ENCODE measurements around the gene SYCE3.

SYCE3 gene

GRCh38 chr22:50518606-50519005 lies 44.1 kb downstream of the SYCE3 start:
- Histone ChIP-seq H3K27ac (ENCODE audit: low read length, poor library complexity, severe bottlenecking) (no peak overlapping the region), H3K36me3 (ENCODE audit: control insufficient read depth in 1 of 2, insufficient read depth in 2 of 2, low read depth in 1 of 2, low read length in 2 of 2) (peaks cover 62 to 70% of the 10 kb centered on the region in 2 experiments), H3K4me3 (ENCODE audit: insufficient read depth in 1 of 2, low read depth in 1 of 2, low read length in 2 of 2) (no peak overlapping the region), H4K8ac (ENCODE audit: low read length) (no peak overlapping the region), H3K9ac (ENCODE audit: low read length) (no peak overlapping the region), H2AFZ (ENCODE audit: low read depth, low read length) (no peak overlapping the region), H3K9me3 (ENCODE audit: control insufficient read depth, low read length) (no peaks in the 10 kb centered on the region), H3K4me2 (ENCODE audit: low read length, poor library complexity, severe bottlenecking) (no peak overlapping the region), H2BK120ac (ENCODE audit: low read depth, low read length) (no peak overlapping the region), H2BK15ac (ENCODE audit: low read depth, poor library complexity, severe bottlenecking) (no peak overlapping the region), H3K79me1 (replicated peaks; ENCODE audit: low read length, poor library complexity, severe bottlenecking) (peaks cover 62% of the 10 kb centered on the region), H4K91ac (ENCODE audit: low read length) (no peak overlapping the region), H3K4me1 (ENCODE audit: control insufficient read depth, insufficient read depth, low read depth, low read length) (peaks cover 4% of the 10 kb centered on the region), H3K18ac (ENCODE audit: low read depth in 1 of 2, low read length in 2 of 2) (no peak overlapping the region), H3K23ac (ENCODE audit: low read length in 2 of 2) (no peak overlapping the region), H2AK5ac (ENCODE audit: low read length, severe bottlenecking) (no peak overlapping the region), H3K4ac (ENCODE audit: low read depth in 1 of 2, low read length in 2 of 2) (no peak overlapping the region), H3K27me3 (ENCODE audit: control insufficient read depth in 1 of 2, insufficient read depth in 1 of 2, low read length in 2 of 2) (no peaks in the 10 kb centered on the region), H3K14ac (ENCODE audit: low read length in 2 of 2) (no peak overlapping the region), H2BK12ac (ENCODE audit: low read length in 2 of 2) (no peak overlapping the region), H2BK5ac (ENCODE audit: low read depth, low read length, poor library complexity, severe bottlenecking) (no peak overlapping the region)
- DNase-seq, result no peak
- WGBS, result 92% methylated on average over 7 of the region's 7 CpGs

GRCh38 chr22:50517495-50518260 lies 45.0 kb downstream of the SYCE3 start:
- Histone ChIP-seq H2BK15ac (ENCODE audit: low read depth, poor library complexity, severe bottlenecking) (no peak overlapping the region), H3K9me3 (ENCODE audit: control insufficient read depth, low read length) (no peaks in the 10 kb centered on the region), H4K91ac (ENCODE audit: low read length) (no peak overlapping the region), H3K79me1 (replicated peaks; ENCODE audit: low read length, poor library complexity, severe bottlenecking) (peaks cover 60% of the 10 kb centered on the region), H3K4me1 (ENCODE audit: control insufficient read depth, insufficient read depth, low read depth, low read length) (peaks cover 4% of the 10 kb centered on the region), H3K4me2 (ENCODE audit: low read length, poor library complexity, severe bottlenecking) (no peak overlapping the region), H2BK120ac (ENCODE audit: low read depth, low read length) (no peak overlapping the region), H3K4me3 (ENCODE audit: insufficient read depth in 1 of 2, low read depth in 1 of 2, low read length in 2 of 2) (no peak overlapping the region), H2AK5ac (ENCODE audit: low read length, severe bottlenecking) (no peak overlapping the region), H3K4ac (ENCODE audit: low read depth in 1 of 2, low read length in 2 of 2) (no peak overlapping the region), H3K27me3 (ENCODE audit: control insufficient read depth in 1 of 2, insufficient read depth in 1 of 2, low read length in 2 of 2) (no peaks in the 10 kb centered on the region), H3K27ac (ENCODE audit: low read length, poor library complexity, severe bottlenecking) (no peak overlapping the region), H2AFZ (ENCODE audit: low read depth, low read length) (no peak overlapping the region), H3K14ac (ENCODE audit: low read length in 2 of 2) (no peak overlapping the region), H4K8ac (ENCODE audit: low read length) (no peak overlapping the region), H2BK5ac (ENCODE audit: low read depth, low read length, poor library complexity, severe bottlenecking) (no peak overlapping the region), H3K18ac (ENCODE audit: low read depth in 1 of 2, low read length in 2 of 2) (no peak overlapping the region), H3K23ac (ENCODE audit: low read length in 2 of 2) (no peak overlapping the region), H2BK12ac (ENCODE audit: low read length in 2 of 2) (no peak overlapping the region), H3K36me3 (ENCODE audit: control insufficient read depth in 1 of 2, insufficient read depth in 2 of 2, low read depth in 1 of 2, low read length in 2 of 2) (peaks cover 52 to 64% of the 10 kb centered on the region in 2 experiments), H3K9ac (ENCODE audit: low read length) (no peak overlapping the region)
- WGBS, result 97% methylated on average over 20 of the region's 20 CpGs
- DNase-seq, result no peak

GRCh38 chr22:50516891-50517290 lies 45.8 kb downstream of the SYCE3 start:
- no peak overlapping the region for H4K91ac ChIP-seq (ENCODE audit: low read length)
- H3K4me1 ChIP-seq (ENCODE audit: control insufficient read depth, insufficient read depth, low read depth, low read length), result peaks cover 4% of the 10 kb centered on the region
- H2BK15ac ChIP-seq (ENCODE audit: low read depth, poor library complexity, severe bottlenecking), result no peak overlapping the region
- no peak overlapping the region for H3K18ac ChIP-seq (ENCODE audit: low read depth in 1 of 2, low read length in 2 of 2)
- H3K79me1 ChIP-seq (replicated peaks; ENCODE audit: low read length, poor library complexity, severe bottlenecking), result peaks cover 59% of the 10 kb centered on the region
- no peak for DNase-seq
- H2BK5ac ChIP-seq (ENCODE audit: low read depth, low read length, poor library complexity, severe bottlenecking), result no peak overlapping the region
- H3K4me3 ChIP-seq (ENCODE audit: insufficient read depth in 1 of 2, low read depth in 1 of 2, low read length in 2 of 2), result no peak overlapping the region
- 91% methylated on average over 16 of the region's 16 CpGs for WGBS
- H3K27ac ChIP-seq (ENCODE audit: low read length, poor library complexity, severe bottlenecking), result no peak overlapping the region
- H3K4ac ChIP-seq (ENCODE audit: low read depth in 1 of 2, low read length in 2 of 2), result no peak overlapping the region
- no peak overlapping the region for H3K4me2 ChIP-seq (ENCODE audit: low read length, poor library complexity, severe bottlenecking)
- H2BK120ac ChIP-seq (ENCODE audit: low read depth, low read length), result no peak overlapping the region
- H3K9me3 ChIP-seq (ENCODE audit: control insufficient read depth, low read length), result no peaks in the 10 kb centered on the region
- H3K14ac ChIP-seq (ENCODE audit: low read length in 2 of 2), result no peak overlapping the region
- H2BK12ac ChIP-seq (ENCODE audit: low read length in 2 of 2), result no peak overlapping the region
- no peak overlapping the region for H3K23ac ChIP-seq (ENCODE audit: low read length in 2 of 2)
- H2AFZ ChIP-seq (ENCODE audit: low read depth, low read length), result no peak overlapping the region
- peaks cover 48 to 56% of the 10 kb centered on the region in 2 experiments for H3K36me3 ChIP-seq (ENCODE audit: control insufficient read depth in 1 of 2, insufficient read depth in 2 of 2, low read depth in 1 of 2, low read length in 2 of 2)
- no peaks in the 10 kb centered on the region for H3K27me3 ChIP-seq (ENCODE audit: control insufficient read depth in 1 of 2, insufficient read depth in 1 of 2, low read length in 2 of 2)
- no peak overlapping the region for H3K9ac ChIP-seq (ENCODE audit: low read length)
- H2AK5ac ChIP-seq (ENCODE audit: low read length, severe bottlenecking), result no peak overlapping the region
- H4K8ac ChIP-seq (ENCODE audit: low read length), result no peak overlapping the region

GRCh38 chr22:50516068-50516467 lies 46.7 kb downstream of the SYCE3 start:
- Histone ChIP-seq H3K4me2 (ENCODE audit: low read length, poor library complexity, severe bottlenecking) (no peak overlapping the region), H2BK5ac (ENCODE audit: low read depth, low read length, poor library complexity, severe bottlenecking) (no peak overlapping the region), H3K18ac (ENCODE audit: low read depth in 1 of 2, low read length in 2 of 2) (no peak overlapping the region), H3K79me1 (replicated peaks; ENCODE audit: low read length, poor library complexity, severe bottlenecking) (peaks cover 51% of the 10 kb centered on the region), H2BK12ac (ENCODE audit: low read length in 2 of 2) (no peak overlapping the region), H2AK5ac (ENCODE audit: low read length, severe bottlenecking) (no peak overlapping the region), H3K9ac (ENCODE audit: low read length) (no peak overlapping the region), H3K4me3 (ENCODE audit: insufficient read depth in 1 of 2, low read depth in 1 of 2, low read length in 2 of 2) (no peak overlapping the region), H3K23ac (ENCODE audit: low read length in 2 of 2) (no peak overlapping the region), H2AFZ (ENCODE audit: low read depth, low read length) (no peak overlapping the region), H3K9me3 (ENCODE audit: control insufficient read depth, low read length) (no peaks in the 10 kb centered on the region), H3K14ac (ENCODE audit: low read length in 2 of 2) (no peak overlapping the region), H4K91ac (ENCODE audit: low read length) (no peak overlapping the region), H3K4ac (ENCODE audit: low read depth in 1 of 2, low read length in 2 of 2) (no peak overlapping the region), H4K8ac (ENCODE audit: low read length) (no peak overlapping the region), H3K36me3 (ENCODE audit: control insufficient read depth in 1 of 2, insufficient read depth in 2 of 2, low read depth in 1 of 2, low read length in 2 of 2) (peaks cover 40 to 48% of the 10 kb centered on the region in 2 experiments), H2BK15ac (ENCODE audit: low read depth, poor library complexity, severe bottlenecking) (no peak overlapping the region), H3K27ac (ENCODE audit: low read length, poor library complexity, severe bottlenecking) (no peak overlapping the region), H2BK120ac (ENCODE audit: low read depth, low read length) (no peak overlapping the region), H3K4me1 (ENCODE audit: control insufficient read depth, insufficient read depth, low read depth, low read length) (peaks cover 4% of the 10 kb centered on the region), H3K27me3 (ENCODE audit: control insufficient read depth in 1 of 2, insufficient read depth in 1 of 2, low read length in 2 of 2) (no peaks in the 10 kb centered on the region)
- no peak for DNase-seq
- WGBS, result 96% methylated on average over 8 of the region's 8 CpGs
